ENCODE measurements around the gene TFEB. TPM values are rescaled to one million over a fixed set of nuclear protein-coding genes. Genes with fewer than 3 reads are reported as not detected.

The TFEB gene
- total RNA-seq, 1 donor from 2014 or later, result 37.8 TPM

DNA sequence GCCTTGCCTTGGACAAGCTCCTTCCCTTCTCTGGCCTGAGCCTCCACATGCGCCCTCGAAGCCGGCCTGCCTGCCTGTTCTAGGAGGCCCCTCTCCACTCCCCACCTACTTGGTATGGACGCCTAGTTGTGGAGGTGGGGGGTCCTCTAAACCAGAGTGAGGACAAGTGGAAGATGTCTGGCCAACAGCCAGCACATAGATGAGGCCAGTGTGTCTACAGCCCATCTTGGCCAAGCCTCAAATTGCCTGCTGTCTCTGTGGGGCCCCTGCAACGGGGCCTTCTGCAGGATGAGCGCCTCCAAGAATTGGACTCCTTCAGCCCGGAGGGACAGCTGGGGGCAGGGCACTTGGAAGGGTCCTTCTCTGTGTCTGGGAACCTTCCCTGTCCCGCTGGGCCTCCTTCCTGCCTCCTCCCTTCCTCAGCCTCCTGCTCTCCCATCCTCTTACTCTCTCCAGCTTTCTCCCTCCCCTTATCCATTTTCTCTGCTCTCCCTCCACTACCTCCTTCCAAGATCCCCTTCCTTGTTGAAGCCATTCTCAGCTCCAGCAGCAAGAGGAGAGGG lies 95.5 kb downstream of the TFEB start:
- Histone ChIP-seq H3K36me3 (no peaks in the 10 kb centered on the region), H3K9me3 (no peaks in the 10 kb centered on the region), H3K27me3 (no peaks in the 10 kb centered on the region), H3K4me3 (no peak overlapping the region), H3K4me1 (peaks cover 41% of the 10 kb centered on the region), H3K27ac (no peak overlapping the region)
- intact Hi-C loops (cut with DNase I), result no loop called here
- DNase-seq (ENCODE audit: extremely low spot score in 2 of 2), result no peak
- TF ChIP-seq POLR2A (IDR thresholded peaks at IDR 0.05) (no peak), POLR2AphosphoS5 (IDR thresholded peaks at IDR 0.05; ENCODE audit: insufficient read depth in 1 of 2, low read depth in 1 of 2) (no peak)
- TF ChIP-seq, protein P1, sequence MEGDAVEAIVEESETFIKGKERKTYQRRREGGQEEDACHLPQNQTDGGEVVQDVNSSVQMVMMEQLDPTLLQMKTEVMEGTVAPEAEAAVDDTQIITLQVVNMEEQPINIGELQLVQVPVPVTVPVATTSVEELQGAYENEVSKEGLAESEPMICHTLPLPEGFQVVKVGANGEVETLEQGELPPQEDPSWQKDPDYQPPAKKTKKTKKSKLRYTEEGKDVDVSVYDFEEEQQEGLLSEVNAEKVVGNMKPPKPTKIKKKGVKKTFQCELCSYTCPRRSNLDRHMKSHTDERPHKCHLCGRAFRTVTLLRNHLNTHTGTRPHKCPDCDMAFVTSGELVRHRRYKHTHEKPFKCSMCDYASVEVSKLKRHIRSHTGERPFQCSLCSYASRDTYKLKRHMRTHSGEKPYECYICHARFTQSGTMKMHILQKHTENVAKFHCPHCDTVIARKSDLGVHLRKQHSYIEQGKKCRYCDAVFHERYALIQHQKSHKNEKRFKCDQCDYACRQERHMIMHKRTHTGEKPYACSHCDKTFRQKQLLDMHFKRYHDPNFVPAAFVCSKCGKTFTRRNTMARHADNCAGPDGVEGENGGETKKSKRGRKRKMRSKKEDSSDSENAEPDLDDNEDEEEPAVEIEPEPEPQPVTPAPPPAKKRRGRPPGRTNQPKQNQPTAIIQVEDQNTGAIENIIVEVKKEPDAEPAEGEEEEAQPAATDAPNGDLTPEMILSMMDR (IDR thresholded peaks at IDR 0.05), result no peak

DNA sequence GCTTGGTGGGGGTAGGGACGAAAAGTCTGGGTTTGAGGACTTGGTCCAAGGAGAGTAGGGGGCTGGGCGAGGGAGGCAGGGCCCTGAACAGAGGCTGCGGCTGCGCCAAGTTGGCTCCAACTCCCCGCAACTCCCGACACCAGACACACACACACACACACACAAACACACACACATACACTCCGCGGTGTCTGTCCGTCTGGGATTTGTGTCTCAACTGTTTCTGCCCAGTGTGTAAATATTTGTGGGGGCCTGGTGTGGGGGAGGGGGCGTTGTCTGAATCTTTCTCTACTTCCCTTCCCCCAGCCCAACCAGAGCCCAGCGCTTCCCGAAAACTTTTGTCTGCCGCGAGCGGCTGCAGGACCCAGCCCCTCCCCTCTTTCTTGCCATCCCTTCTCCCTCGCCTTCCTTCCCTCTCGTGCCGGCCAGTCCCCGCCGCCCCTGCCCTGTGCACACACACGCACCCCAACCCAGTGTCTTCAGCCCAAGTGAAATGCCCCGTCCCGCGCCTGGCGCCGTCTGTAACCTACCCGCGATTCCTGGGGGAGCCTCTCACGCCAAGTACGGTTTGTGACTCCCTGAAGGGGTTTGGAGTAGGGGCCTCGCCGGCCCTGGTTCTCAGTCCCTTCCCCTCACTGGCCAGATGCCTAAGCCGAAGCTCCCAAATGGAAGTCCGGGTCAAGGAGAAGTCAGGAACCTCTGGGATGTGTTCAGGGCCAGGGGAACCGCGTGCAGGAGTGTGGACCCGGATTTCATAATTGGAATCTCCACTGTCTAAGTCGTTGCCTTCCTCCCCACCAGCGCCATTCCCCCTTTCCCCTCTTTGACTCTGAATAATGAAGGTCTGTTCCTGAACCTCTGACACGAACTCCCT lies 96.2 kb downstream of the TFEB start:
- intact Hi-C loops (cut with DNase I), result no loop called here
- Histone ChIP-seq H3K27ac (peak overlapping the region; percentile 47), H3K27me3 (no peaks in the 10 kb centered on the region), H3K4me1 (peaks cover 41% of the 10 kb centered on the region), H3K4me3 (peak overlapping the region; percentile 51 to 62), H3K36me3 (no peaks in the 10 kb centered on the region), H3K9me3 (no peaks in the 10 kb centered on the region)
- no peak for DNase-seq (ENCODE audit: extremely low spot score in 2 of 2)
- TF ChIP-seq POLR2A (IDR thresholded peaks at IDR 0.05) (no peak), POLR2AphosphoS5 (IDR thresholded peaks at IDR 0.05; ENCODE audit: insufficient read depth in 1 of 2, low read depth in 1 of 2) (no peak)
- TF ChIP-seq, protein P1 (IDR thresholded peaks at IDR 0.05), result no peak

DNA sequence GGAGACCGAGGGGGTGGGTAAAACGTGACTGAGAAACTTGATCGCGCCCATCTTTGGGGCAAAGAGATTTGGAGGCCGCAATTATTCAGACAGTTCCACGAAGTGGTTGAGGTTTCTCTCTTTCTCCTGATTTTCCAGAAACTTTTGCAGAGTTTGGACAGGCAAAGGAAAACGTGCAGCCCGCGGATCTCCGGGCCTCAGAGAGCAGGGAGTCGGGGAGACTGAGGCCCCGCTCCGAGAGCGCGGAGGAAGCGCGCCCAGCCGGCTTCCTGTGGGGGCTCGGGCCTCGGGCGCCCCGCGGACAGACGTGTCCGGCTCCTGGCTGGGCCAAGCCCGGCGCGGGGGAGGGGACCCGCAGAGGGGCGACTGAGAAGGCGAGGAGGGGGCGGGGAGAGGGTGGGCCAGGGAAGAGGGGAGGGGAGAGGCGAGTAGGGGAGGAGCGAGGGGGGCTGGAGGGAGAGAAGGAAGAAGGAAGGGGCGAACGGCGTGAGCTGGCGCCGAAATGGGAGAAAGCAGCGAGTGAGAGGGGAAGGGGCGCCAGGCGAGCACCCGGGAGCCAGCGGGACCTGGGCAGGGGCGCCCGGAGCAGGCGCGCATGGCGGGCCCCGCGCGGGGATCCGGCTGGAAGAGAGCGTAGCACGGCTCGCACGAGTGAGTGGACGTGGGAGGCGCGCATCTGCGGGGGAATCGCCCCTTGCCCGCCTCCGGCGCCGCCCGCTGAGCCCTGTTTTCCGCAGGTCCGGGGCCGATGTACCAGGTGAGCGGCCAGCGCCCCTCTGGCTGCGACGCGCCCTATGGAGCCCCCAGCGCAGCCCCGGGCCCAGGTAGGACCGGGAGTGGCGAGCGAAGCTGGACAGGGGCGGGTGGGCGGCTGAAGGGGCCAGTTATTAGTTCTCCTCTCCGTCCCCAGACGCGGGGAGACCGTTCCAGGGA lies 97.1 kb downstream of the TFEB start, which contains the start of gene MDFI:
Gene MDFI (plus strand): TSS at position 467 of the 933 bp plus-strand sequence. CDS start 282 bp downstream, at position 749.
- Histone ChIP-seq H3K36me3 (no peaks in the 10 kb centered on the region), H3K27ac (peak within 1 kb of the TSS; percentile 47), H3K9me3 (no peaks in the 10 kb centered on the region), H3K4me3 (peak within 1 kb of the TSS; percentile 51 to 62), H3K4me1 (peaks cover 41% of the 10 kb centered on the region), H3K27me3 (no peaks in the 10 kb centered on the region)
- intact Hi-C loops (cut with DNase I), result no loop called here
- no peak for DNase-seq (ENCODE audit: extremely low spot score in 2 of 2)
- TF ChIP-seq POLR2AphosphoS5 (IDR thresholded peaks at IDR 0.05; ENCODE audit: insufficient read depth in 1 of 2, low read depth in 1 of 2) (no peak), POLR2A (IDR thresholded peaks at IDR 0.05) (no peak)
- TF ChIP-seq, protein P1 (IDR thresholded peaks at IDR 0.05), result no peak

DNA sequence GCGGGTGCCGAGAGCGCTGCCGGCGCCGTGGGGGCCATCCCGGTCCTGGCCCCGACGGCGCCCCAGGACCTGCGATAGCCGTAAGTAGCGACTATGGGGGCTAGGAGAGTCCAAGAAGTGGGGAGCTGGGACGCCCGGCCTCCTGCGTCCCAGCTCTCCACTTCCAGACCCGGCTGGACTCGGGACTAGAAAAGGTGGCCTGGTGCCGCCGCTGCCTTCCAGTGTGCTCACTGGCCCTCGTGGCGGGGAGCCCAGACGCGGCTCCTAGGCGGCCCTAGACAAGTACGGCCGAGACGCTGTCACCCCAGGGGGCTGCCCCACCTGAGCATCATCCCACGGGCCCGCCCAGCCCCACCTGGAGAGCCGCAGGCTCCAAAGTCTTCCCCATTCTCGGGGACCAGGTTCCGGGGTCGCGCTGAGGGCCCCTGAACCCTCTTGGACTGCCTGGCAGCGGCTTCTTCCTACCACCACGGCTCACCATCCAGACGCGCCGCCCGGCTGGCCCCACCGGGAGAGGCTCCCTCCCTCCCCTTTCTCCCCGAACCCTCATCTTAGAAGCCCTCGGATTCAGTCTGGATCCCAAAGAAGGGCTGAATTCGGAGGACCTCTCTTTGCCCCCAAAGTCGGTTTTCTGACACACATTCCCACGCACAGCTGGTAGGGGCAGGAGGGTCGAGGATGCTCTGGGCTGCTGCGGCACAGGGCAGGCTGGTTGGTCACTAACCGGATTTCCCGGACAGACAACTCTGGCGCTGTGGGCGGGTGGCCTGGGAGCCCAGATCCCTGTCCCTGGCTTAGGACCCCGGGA lies 98.0 kb downstream of the TFEB start:
- no peak for TF ChIP-seq POLR2A (IDR thresholded peaks at IDR 0.05)
- TF ChIP-seq POLR2AphosphoS5 (IDR thresholded peaks at IDR 0.05; ENCODE audit: insufficient read depth in 1 of 2, low read depth in 1 of 2), result peak in 1 of 2 donors; percentile 5
- DNase-seq (ENCODE audit: extremely low spot score in 2 of 2), result no peak
- Histone ChIP-seq H3K4me3 (peak overlapping the region; percentile 51 to 62), H3K4me1 (peaks cover 41% of the 10 kb centered on the region), H3K27me3 (no peaks in the 10 kb centered on the region), H3K27ac (peak overlapping the region; percentile 47), H3K36me3 (no peaks in the 10 kb centered on the region), H3K9me3 (no peaks in the 10 kb centered on the region)
- intact Hi-C loops (cut with DNase I), result no loop called here
